Ovary (tissue), 9 donors: Measurements from ENCODE around the gene SOX15. TPM values are rescaled to one million over a fixed set of nuclear protein-coding genes. Genes with fewer than 3 reads are reported as not detected.

Source experiments
- DNase-seq, 5 donors: peaks; one replicate each; pipeline ENCODE4 v3.0.0-alpha.2; 2019 to 2020
- H3K27ac ChIP-seq, 2 donors: fragments of 200-600 bp; one replicate each; pipeline versions ENCODE4 v1.5.1 to v1.8.0; 2019 to 2022
- H3K27me3 ChIP-seq: fragments of 200-600 bp; one replicate; pipeline ENCODE4 v1.8.0; 2022
- H3K36me3 ChIP-seq: fragments of 200-600 bp; sonication (generic); one replicate; pipeline ENCODE4 v1.5.1; 2019
- H3K4me1 ChIP-seq: one replicate; pipeline ENCODE4 v1.8.1; 2013; ENCODE audit warnings: mild to moderate bottlenecking, moderate library complexity; ENCODE audit not compliant: insufficient read depth
- H3K4me3 ChIP-seq: fragments of 200-600 bp; sonication (generic); one replicate; pipeline ENCODE4 v1.5.1; 2017
- H3K9me3 ChIP-seq, 2 donors: fragments of 200-600 bp in 1 of 2; sonication (generic) in 1 of 2; one replicate each; pipeline versions ENCODE4 v1.5.1 to v1.8.1; 2013 to 2019; ENCODE audit warnings: mild to moderate bottlenecking in 1 of 2, moderate library complexity in 1 of 2
- CTCF ChIP-seq, 3 donors: fragments of 450-650 bp in 2 of 3; fragments of 200-600 bp in 1 of 3; IDR thresholded peaks; one replicate each; pipeline versions ENCODE4 v1.5.1 to v1.8.0; 2016 to 2022; ENCODE audit warnings: antibody characterized with exemption in 3 of 3, mild to moderate bottlenecking in 1 of 3
- EP300 ChIP-seq: sonication (generic); formaldehyde crosslinking; IDR thresholded peaks from one replicate; pipeline ENCODE4 v1.6.1; 2017; ENCODE audit warnings: antibody characterized with exemption
- POLR2A ChIP-seq: fragments of 450-650 bp; IDR thresholded peaks from one replicate; pipeline ENCODE4 v1.6.1; 2017; ENCODE audit warnings: antibody characterized with exemption, mild to moderate bottlenecking, moderate library complexity
- WGBS, 3 donors: extraction: QIAGEN DNeasy Blood & Tissue Kit in 1 of 3; methylation state at CpG; one replicate each; pipeline versions ENCODE4 v1.1.5 to v1.1.7; 2013 to 2017; 5-methylcytosine and 5-hydroxymethylcytosine counted together
- intact Hi-C, 4 donors: fragments of 100-400 bp; cut with DNase I; formaldehyde crosslinking; loops; one replicate each; pipeline versions ENCODE4 v1.11.0 to v1.15.1; 2022 to 2023
- polyA plus RNA-seq, 2 donors: library from polyadenylated mRNA; stranded (reverse); fragments of 200-250 nt in 1 of 2; fragments of 350-450 nt in 1 of 2; fragmentation: Illumina TruSeq in 1 of 2; extraction: RNeasy Lipid Tissue Mini Kit (QIAGEN cat#74804) in 1 of 2; gene quantifications; one replicate each; pipeline ENCODE4 v1.2.3, GENCODE V29; 2013 to 2014
- total RNA-seq, 7 donors: library from RNA; depleted of rRNA in 2 of 7; stranded (reverse); fragments of >200 nt in 2 of 7; fragmentation: NEBNext Ultra II Directional in 3 of 7; extraction: Animal tissue kit (Norgen Biotek cat#: 25700) in 3 of 7; gene quantifications; one replicate each; pipeline versions ENCODE4 v1.1.0 to v1.2.4, GENCODE V29; 2016 to 2023
- donor health status: DM: no; HTN: no; CAD: no; lungs with moderate emphysema.
- donor health status: DM: no; HTN: no; CAD: no.
- donor health status: Bipolar disorder and iron deficiency.
- donor health status: DM: yes; HTN: yes; CAD: no.
- donor health status: DM: no; HTN: no; CAD: no.
- donor health status: DM: yes; HTN: yes; CAD: no.

The SOX15 gene
- total and polyA plus RNA-seq, 9 donors, result 2.7 to 17.3 (median 9.6) TPM

GRCh38 chr17:7623661-7624060 is 33.8 kb upstream of the SOX15 start:
- Histone ChIP-seq H3K36me3 (no peaks in the 10 kb centered on the region), H3K9me3 (no peaks in the 10 kb centered on the region), H3K4me1 (peaks cover 4% of the 10 kb centered on the region), H3K4me3 (no peak overlapping the region), H3K27ac (no peak overlapping the region), H3K27me3 (no peaks in the 10 kb centered on the region)
- no peak for DNase-seq
- TF ChIP-seq EP300 (no peak), POLR2A (no peak)
- WGBS, 3 donors, result 80 to 92% (median 89%) methylated on average over 5 of the region's 5 CpGs
- intact Hi-C loops, result loop anchor here in 1 of 4 donors (10.0 kb wide), 1 partner anchor 211 kb away; the partner anchor contains the start of gene KDM6B

GRCh38 chr17:7620835-7621234 is 30.9 kb upstream of the SOX15 start:
- no peak for TF ChIP-seq CTCF (IDR thresholded peaks at IDR 0.05)
- no peak for TF ChIP-seq EP300
- no peak for TF ChIP-seq POLR2A
- no peak overlapping the region for H3K27ac ChIP-seq
- 83 to 92% (median 92%) methylated on average over 8 of the region's 8 CpGs for WGBS, 3 donors

GRCh38 chr17:7618608-7619007 is 28.7 kb upstream of the SOX15 start:
- H3K27me3 ChIP-seq, result no peaks in the 10 kb centered on the region
- intact Hi-C loops, result no loop called here
- no peaks in the 10 kb centered on the region for H3K36me3 ChIP-seq
- H3K9me3 ChIP-seq, result no peaks in the 10 kb centered on the region
- no peak for TF ChIP-seq POLR2A
- TF ChIP-seq CTCF (IDR thresholded peaks at IDR 0.05), result no peak
- TF ChIP-seq EP300, result no peak
- H3K4me3 ChIP-seq, result no peak overlapping the region
- H3K4me1 ChIP-seq, result peaks cover 3% of the 10 kb centered on the region
- WGBS, 3 donors, result 82 to 86% (median 84%) methylated on average over 5 of the region's 5 CpGs
- no peak overlapping the region for H3K27ac ChIP-seq
- DNase-seq, result no peak

More at GRCh38 chr17:7620835-7621234, 30.9 kb upstream of the SOX15 start:
- Histone ChIP-seq H3K9me3 (no peaks in the 10 kb centered on the region), H3K27me3 (no peaks in the 10 kb centered on the region), H3K4me3 (no peak overlapping the region), H3K36me3 (no peaks in the 10 kb centered on the region), H3K4me1 (no peaks in the 10 kb centered on the region)
- intact Hi-C loops, result loop anchor here in 1 of 4 donors (10.0 kb wide), 1 partner anchor 214 kb away; the partner anchor contains the start of gene KDM6B
- no peak for DNase-seq

GRCh38 chr17:7615265-7615747 is 25.4 kb upstream of the SOX15 start:
- DNase-seq, result no peak
- Histone ChIP-seq H3K36me3 (no peaks in the 10 kb centered on the region), H3K4me3 (peak overlapping the region; percentile 41), H3K27me3 (no peaks in the 10 kb centered on the region), H3K4me1 (peaks cover 15% of the 10 kb centered on the region), H3K9me3 (no peaks in the 10 kb centered on the region), H3K27ac (peak overlapping the region; percentile 26 to 85)
- 5 to 8% (median 7%) methylated on average over 28 of the region's 28 CpGs for WGBS, 3 donors
- no peak for TF ChIP-seq EP300
- TF ChIP-seq POLR2A, result no peak
- no peak for TF ChIP-seq CTCF (IDR thresholded peaks at IDR 0.05)
- intact Hi-C loops, result no loop called here

- H3K27me3 ChIP-seq, result no peaks in the 10 kb centered on the region
- peak; percentile 99 to 100 (median 100) for DNase-seq
- WGBS, 3 donors, result 1% methylated on average over 38 to 93 of the region's 93 CpGs
- intact Hi-C loops, result no loop called here
- no peak for TF ChIP-seq EP300
- peak; percentile 74 to 83 (median 81) for TF ChIP-seq CTCF (IDR thresholded peaks at IDR 0.05)
- TF ChIP-seq POLR2A, result peak; percentile 84
- H3K4me1 ChIP-seq, result peaks cover 15% of the 10 kb centered on the region
- H3K4me3 ChIP-seq, result peak within 1 kb of the TSS; percentile 64
- H3K9me3 ChIP-seq, result no peaks in the 10 kb centered on the region
- H3K36me3 ChIP-seq, result no peaks in the 10 kb centered on the region
- peak within 1 kb of the TSS; percentile 86 to 95 for H3K27ac ChIP-seq
These were observed 24.8 kb upstream of the SOX15 start, which contains the start of gene FXR2 for GRCh38 chr17:7614425-7615264. Gene FXR2 (minus strand): TSS chr17:7614897. CDS start chr17:7614532, 365 bp downstream.
